ENCODE measurements around the gene LRRN2. TPM values are rescaled to one million over a fixed set of nuclear protein-coding genes. Genes with fewer than 3 reads are reported as not detected.
"Not testable (repeated sequence)": the region's sequence is repeated elsewhere in the genome, so short reads cannot be mapped to it uniquely, and the experiment has no call there.

LRRN2 gene
- total RNA-seq, 1 experiment from 2014 or later: not detected

GRCh38 chr1:204576422-204576821 lies 109.1 kb downstream of the LRRN2 start:
- no peak for DNase-seq (ENCODE audit: low read depth)

- DNase-seq (ENCODE audit: low read depth): no peak
Observed at GRCh38 chr1:204575221-204576190, 110.0 kb downstream of the LRRN2 start.

- peak; percentile 4 for DNase-seq (ENCODE audit: low read depth)
Observed at GRCh38 chr1:204574865-204575163, 110.7 kb downstream of the LRRN2 start.

- DNase-seq (ENCODE audit: low read depth): no peak
Observed at GRCh38 chr1:204574016-204574864, 111.3 kb downstream of the LRRN2 start.

GRCh38 chr1:204572923-204573922 lies 112.3 kb downstream of the LRRN2 start:
- no peak for DNase-seq (ENCODE audit: low read depth)

- no peak for DNase-seq (ENCODE audit: low read depth)
Observed at GRCh38 chr1:204571631-204572030, 113.9 kb downstream of the LRRN2 start.

- DNase-seq (ENCODE audit: low read depth): no peak
Observed at GRCh38 chr1:204571128-204571527, 114.4 kb downstream of the LRRN2 start.

GRCh38 chr1:204570021-204570420 lies 115.5 kb downstream of the LRRN2 start:
- DNase-seq (ENCODE audit: low read depth): not testable (repeated sequence)

GRCh38 chr1:204569478-204569877 lies 116.1 kb downstream of the LRRN2 start:
- no peak for DNase-seq (ENCODE audit: low read depth)

- DNase-seq (ENCODE audit: low read depth): no peak
Observed at GRCh38 chr1:204568576-204569315, 116.8 kb downstream of the LRRN2 start.

Other genes starting within 250 kb of the LRRN2 start
- 0.49 and 1.1 TPM in 2 replicates for gene PIK3C2B, start 190.9 kb downstream of the LRRN2 start, total RNA-seq (2014; rRNA removed; shearing (Covaris generic))
- gene MDM4, start 169.3 kb downstream of the LRRN2 start, total RNA-seq (2014; rRNA removed; shearing (Covaris generic)): 4.6 and 9.1 TPM in 2 replicates
- 6.0 and 6.8 TPM in 2 replicates for gene NFASC, start 185.1 kb upstream of the LRRN2 start, total RNA-seq (2014; rRNA removed; shearing (Covaris generic))

Data from RPMI7951 (cell line).